ENCODE results near the gene TRAPPC2.

The TRAPPC2 gene

GRCh38 chrX:13689741-13690211, 44.6 kb downstream of the TRAPPC2 start:
- Histone ChIP-seq H3K9ac (ENCODE audit: low read length) (peak overlapping the region; percentile 91), H3K4me2 (ENCODE audit: low read depth, low read length) (peak overlapping the region; percentile 68), H3K27ac (ENCODE audit: low read length) (peak overlapping the region; percentile 67; the same call in 1 of the 2 replicates), H3F3A (ENCODE audit: insufficient read depth, low read length) (no peaks in the 10 kb centered on the region), H3K9me2 (replicated peaks; ENCODE audit: insufficient read depth, low read length) (no peaks in the 10 kb centered on the region), H2AFZ (ENCODE audit: low read length) (no peak overlapping the region), H3K4me3 (ENCODE audit: low read length) (peak overlapping the region; percentile 79), H3K79me2 (ENCODE audit: low read length) (peaks cover 57% of the 10 kb centered on the region), H3K4me1 (ENCODE audit: low read length) (peaks cover 6% of the 10 kb centered on the region; the same call in 1 of the 2 replicates), H3K9me3 (replicated peaks; ENCODE audit: insufficient read depth, low read length) (no peaks in the 10 kb centered on the region), H4K20me1 (ENCODE audit: insufficient read depth, low read length) (no peaks in the 10 kb centered on the region), H3K36me3 (replicated peaks; ENCODE audit: insufficient read depth, low read length) (no peaks in the 10 kb centered on the region), H3K27me3 (replicated peaks; ENCODE audit: insufficient read depth, low read length) (no peaks in the 10 kb centered on the region)
- no peak for DNase-seq
- no peak for TF ChIP-seq CTCF (IDR thresholded peaks at IDR 0.05; ENCODE audit: low read length)

DNA sequence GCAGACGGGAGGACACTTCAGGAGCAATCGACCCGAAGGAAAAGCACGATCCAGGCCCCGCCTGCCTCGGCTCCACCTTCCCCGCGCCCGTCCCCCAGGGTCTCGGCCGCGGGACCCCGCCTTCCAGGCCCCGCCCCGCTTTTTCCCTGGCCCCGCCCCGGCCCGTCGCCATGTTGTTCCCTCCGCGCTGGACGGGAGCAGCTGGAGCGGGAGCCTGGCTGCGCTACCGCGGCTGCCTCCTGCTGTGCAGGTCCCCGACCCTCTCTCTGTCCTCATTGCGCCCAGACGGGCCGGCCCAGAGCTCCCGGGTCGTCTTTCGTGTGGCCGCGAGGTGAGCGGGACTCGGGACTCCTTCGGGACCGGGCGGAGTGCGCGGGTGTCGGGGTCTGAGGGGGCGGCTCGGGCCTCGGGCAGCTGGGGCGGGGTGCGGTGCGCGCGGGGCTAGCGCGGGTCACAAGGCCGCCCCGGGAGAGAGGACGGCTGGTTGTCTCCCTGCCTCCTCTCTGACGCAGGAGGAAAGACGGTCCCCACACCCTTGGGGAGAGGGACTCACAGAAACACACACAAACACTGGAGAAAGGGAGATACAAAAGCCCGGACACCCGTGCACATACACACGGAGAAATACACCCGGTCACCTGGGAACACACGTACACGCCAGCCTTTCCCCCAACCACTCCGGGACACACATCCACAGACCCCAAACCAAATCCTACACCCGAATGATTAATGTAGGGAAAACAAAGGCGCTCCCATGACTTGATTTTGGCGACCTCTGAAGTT, 45.3 kb downstream of the TRAPPC2 start, which contains the start of gene RAB9A:
RAB9A (plus strand) TSS at position 171 of the 783 bp plus-strand sequence. CDS start 19,619 bp downstream, outside the sequence.
- peak within 1 kb of the TSS; percentile 67; the same call in 1 of the 2 replicates for H3K27ac ChIP-seq (ENCODE audit: low read length)

DNA sequence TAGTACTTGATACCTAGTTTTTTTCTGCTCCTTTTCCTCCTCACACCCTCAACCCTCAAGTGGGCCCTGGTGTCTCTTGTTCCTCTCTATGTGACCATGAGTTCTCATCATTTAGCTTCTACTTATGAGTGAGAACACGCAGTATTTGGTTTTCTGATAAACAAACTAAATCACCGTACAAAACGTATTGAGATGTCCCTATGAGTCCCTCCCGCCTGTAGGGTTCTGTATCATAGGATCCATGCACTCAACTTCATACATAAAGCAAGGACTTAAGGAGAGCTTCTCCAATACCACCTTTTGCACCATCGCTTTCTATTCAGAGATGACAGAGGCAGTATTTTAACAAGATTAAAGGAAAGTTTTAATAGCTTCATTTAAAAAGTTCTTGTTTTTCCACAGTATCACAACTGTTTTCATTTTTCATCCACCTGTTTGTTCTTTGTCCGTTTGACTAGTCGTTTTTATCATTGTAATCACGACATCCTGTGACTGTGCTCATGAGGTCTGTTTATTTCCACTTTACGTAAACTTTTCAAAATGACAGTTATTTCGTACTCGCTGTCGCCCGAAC, 45.9 kb downstream of the TRAPPC2 start:
- Histone ChIP-seq H3K9me2 (replicated peaks; ENCODE audit: insufficient read depth, low read length) (no peaks in the 10 kb centered on the region), H3K4me3 (ENCODE audit: low read length) (peak overlapping the region; percentile 79), H3F3A (ENCODE audit: insufficient read depth, low read length) (no peaks in the 10 kb centered on the region), H3K36me3 (replicated peaks; ENCODE audit: insufficient read depth, low read length) (no peaks in the 10 kb centered on the region), H3K4me2 (ENCODE audit: low read depth, low read length) (peak overlapping the region; percentile 65), H3K9me3 (replicated peaks; ENCODE audit: insufficient read depth, low read length) (no peaks in the 10 kb centered on the region), H3K27ac (ENCODE audit: low read length) (peak overlapping the region; percentile 45; the same call in 1 of the 2 replicates), H3K79me2 (ENCODE audit: low read length) (peaks cover 44% of the 10 kb centered on the region), H3K4me1 (ENCODE audit: low read length) (peaks cover 6% of the 10 kb centered on the region; the same call in 1 of the 2 replicates), H3K27me3 (replicated peaks; ENCODE audit: insufficient read depth, low read length) (no peaks in the 10 kb centered on the region), H4K20me1 (ENCODE audit: insufficient read depth, low read length) (no peaks in the 10 kb centered on the region), H3K9ac (ENCODE audit: low read length) (peak overlapping the region; percentile 91), H2AFZ (ENCODE audit: low read length) (peak overlapping the region; percentile 75)
- no peak for TF ChIP-seq EZH2phosphoT487 (IDR thresholded peaks at IDR 0.05; ENCODE audit: low read length)
- no peak for DNase-seq

More for the DNA sequence above, 45.3 kb downstream of the TRAPPC2 start, which contains the start of gene RAB9A:
- no peaks in the 10 kb centered on the region for H3K27me3 ChIP-seq (replicated peaks; ENCODE audit: insufficient read depth, low read length)
- H3K9ac ChIP-seq (ENCODE audit: low read length), result peak within 1 kb of the TSS; percentile 91
- H2AFZ ChIP-seq (ENCODE audit: low read length), result peak within 1 kb of the TSS; percentile 75
- TF ChIP-seq EZH2 (optimal IDR thresholded peaks at IDR 0.05; ENCODE audit: low read depth, low read length), result no peak
- TF ChIP-seq CTCF (IDR thresholded peaks at IDR 0.05; ENCODE audit: low read length), result no peak
- no peak for TF ChIP-seq EZH2phosphoT487 (IDR thresholded peaks at IDR 0.05; ENCODE audit: low read length)
- peak within 1 kb of the TSS; percentile 79 for H3K4me3 ChIP-seq (ENCODE audit: low read length)
- DNase-seq, result peak; percentile 61
- no peaks in the 10 kb centered on the region for H4K20me1 ChIP-seq (ENCODE audit: insufficient read depth, low read length)
- H3K4me1 ChIP-seq (ENCODE audit: low read length), result peaks cover 6% of the 10 kb centered on the region; the same call in 1 of the 2 replicates
- H3K36me3 ChIP-seq (replicated peaks; ENCODE audit: insufficient read depth, low read length), result no peaks in the 10 kb centered on the region
- no peaks in the 10 kb centered on the region for H3F3A ChIP-seq (ENCODE audit: insufficient read depth, low read length)
- no peaks in the 10 kb centered on the region for H3K9me2 ChIP-seq (replicated peaks; ENCODE audit: insufficient read depth, low read length)
- peak within 1 kb of the TSS; percentile 68 for H3K4me2 ChIP-seq (ENCODE audit: low read depth, low read length)
- H3K79me2 ChIP-seq (ENCODE audit: low read length), result peaks cover 51% of the 10 kb centered on the region
- H3K9me3 ChIP-seq (replicated peaks; ENCODE audit: insufficient read depth, low read length), result no peaks in the 10 kb centered on the region
